ENCODE results near the gene CCDC38. TPM values are rescaled to one million over a fixed set of nuclear protein-coding genes. Genes with fewer than 3 reads are reported as not detected.

The CCDC38 gene
- total RNA-seq, 1 donor, result not detected

GRCh38 chr12:95949477-95950206 lies 7.2 kb upstream of the CCDC38 start:
- TF ChIP-seq CTCF (IDR thresholded peaks at IDR 0.05; ENCODE audit: insufficient read depth, low read depth, low read length), result no peak
- no peak overlapping the region for H3K4me3 ChIP-seq (ENCODE audit: low read depth, low read length)
- DNase-seq (ENCODE audit: low read depth), result no peak

- no peak for TF ChIP-seq CTCF (IDR thresholded peaks at IDR 0.05; ENCODE audit: insufficient read depth, low read depth, low read length)
- DNase-seq (ENCODE audit: low read depth), result no peak
These were observed 1.8 kb upstream of the CCDC38 start for GRCh38 chr12:95944108-95944704.

DNA sequence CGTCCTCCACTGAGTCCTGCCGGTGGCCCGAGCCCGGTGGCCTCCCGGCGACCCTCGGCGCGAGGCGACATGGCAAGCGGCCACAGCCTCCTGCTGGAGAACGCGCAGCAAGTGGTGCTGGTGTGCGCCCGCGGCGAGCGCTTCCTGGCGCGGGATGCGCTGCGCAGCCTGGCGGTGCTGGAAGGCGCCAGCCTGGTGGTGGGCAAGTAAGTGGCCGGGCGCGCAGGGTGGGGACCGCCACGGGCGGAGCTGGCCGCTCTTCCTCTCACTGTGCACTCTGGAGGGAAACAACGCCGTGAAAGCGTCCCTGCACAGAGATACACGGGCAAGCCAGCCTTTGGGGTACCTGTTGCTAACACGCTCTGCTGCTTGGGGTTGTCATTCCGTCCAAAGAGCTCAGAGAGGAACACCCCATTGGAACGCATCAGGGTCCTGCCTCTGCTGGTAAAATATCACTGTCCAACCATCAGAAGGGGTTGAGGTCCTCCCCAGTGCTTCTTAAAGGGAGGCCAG lies 972 bp upstream of the CCDC38 start, which contains the start of gene AMDHD1:
TSS of gene AMDHD1 (plus strand) at position 2 of the 513 bp plus-strand sequence. CDS start at position 70, 68 bp downstream.
- H3K4me3 ChIP-seq (ENCODE audit: low read depth, low read length), result peak within 1 kb of the TSS; percentile 80
- DNase-seq (ENCODE audit: low read depth), result peak; percentile 49
- TF ChIP-seq CTCF (IDR thresholded peaks at IDR 0.05; ENCODE audit: insufficient read depth, low read depth, low read length), result peak; percentile 29

More at GRCh38 chr12:95944108-95944704, 1.8 kb upstream of the CCDC38 start:
- H3K4me3 ChIP-seq (ENCODE audit: low read depth, low read length), result no peak overlapping the region

DNA sequence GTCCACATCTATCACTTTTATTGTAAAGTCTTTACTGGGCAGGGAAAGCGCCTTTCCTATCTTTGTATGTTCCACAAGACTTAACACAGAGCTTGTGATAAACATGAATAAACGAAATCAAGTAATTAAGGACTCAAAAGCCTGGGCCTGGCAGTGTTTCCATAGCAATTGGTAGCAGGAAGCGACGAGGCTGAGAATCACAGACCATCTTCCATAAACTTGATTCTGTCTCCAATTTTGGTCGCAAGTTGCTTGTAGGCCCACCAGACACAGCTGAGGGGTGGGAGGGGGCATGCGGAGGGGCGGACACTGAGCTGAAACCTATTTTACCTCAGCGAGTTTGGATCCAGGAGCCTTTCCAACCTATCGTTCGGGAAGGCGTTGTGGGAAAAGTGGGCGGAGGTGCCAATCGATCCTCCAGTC lies 302 bp downstream of the CCDC38 start:
- no peak for TF ChIP-seq CTCF (IDR thresholded peaks at IDR 0.05; ENCODE audit: insufficient read depth, low read depth, low read length)
- DNase-seq (ENCODE audit: low read depth), result no peak
- H3K4me3 ChIP-seq (ENCODE audit: low read depth, low read length), result peak overlapping the region; percentile 80

DNA sequence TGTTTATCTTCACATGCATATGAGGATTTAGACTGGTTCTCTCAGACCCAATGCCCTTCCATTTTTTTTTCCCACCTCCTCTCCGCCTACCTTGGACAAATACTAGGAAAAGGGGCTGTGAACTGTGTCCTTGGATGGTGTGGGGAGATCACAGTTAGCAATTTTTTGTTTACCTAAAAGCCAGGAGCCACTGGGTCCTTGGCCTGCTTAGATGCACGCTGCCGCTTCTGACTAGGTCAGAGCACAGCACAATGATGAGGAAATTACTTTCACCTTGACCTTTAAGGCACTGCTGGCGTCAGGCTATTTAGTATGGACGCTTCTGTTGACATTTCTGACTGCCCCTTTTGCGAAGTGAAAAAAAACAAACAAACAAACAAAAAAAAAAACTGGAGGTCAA lies 1.9 kb downstream of the CCDC38 start:
- no peak overlapping the region for H3K4me3 ChIP-seq (ENCODE audit: low read depth, low read length)
- DNase-seq (ENCODE audit: low read depth), result no peak
- TF ChIP-seq CTCF (IDR thresholded peaks at IDR 0.05; ENCODE audit: insufficient read depth, low read depth, low read length), result no peak

- no peak for DNase-seq (ENCODE audit: low read depth)
- H3K4me3 ChIP-seq (ENCODE audit: low read depth, low read length), result no peak overlapping the region
- TF ChIP-seq CTCF (IDR thresholded peaks at IDR 0.05; ENCODE audit: insufficient read depth, low read depth, low read length), result no peak
These were observed 20.2 kb downstream of the CCDC38 start for GRCh38 chr12:95922231-95922630.

Measured in fibroblast of villous mesenchyme (primary cell).